ENCODE measurements around the gene ADGRA3. TPM values are rescaled to one million over a fixed set of nuclear protein-coding genes. Genes with fewer than 3 reads are reported as not detected.

ADGRA3 gene
- total and polyA plus RNA-seq, 2 of the 13 experiments (the other 11 are each of a cell fraction or from before 2014, with no cell fraction given), result 32.2 to 40.8 TPM

DNA sequence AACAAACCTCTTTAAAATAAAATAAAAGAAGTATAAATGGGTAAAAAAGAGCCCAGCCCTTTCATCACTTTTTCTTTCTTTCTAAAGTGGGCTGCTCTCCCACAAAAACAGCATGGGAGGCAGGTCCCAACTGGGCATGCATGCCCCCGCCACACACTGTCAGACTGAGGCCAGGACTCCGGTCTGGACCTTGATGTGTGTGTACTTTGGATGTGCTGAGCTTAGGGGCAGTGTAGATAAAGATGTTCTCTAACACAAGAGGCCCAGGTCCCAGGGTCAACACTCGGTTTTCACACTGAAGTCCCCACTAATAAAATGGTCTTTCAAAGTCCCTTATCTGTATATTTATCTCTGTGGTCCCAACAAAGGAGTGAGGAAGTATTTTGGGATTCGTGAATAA lies 44.4 kb downstream of the ADGRA3 start (continued):
- TF ChIP-seq, protein P1, sequence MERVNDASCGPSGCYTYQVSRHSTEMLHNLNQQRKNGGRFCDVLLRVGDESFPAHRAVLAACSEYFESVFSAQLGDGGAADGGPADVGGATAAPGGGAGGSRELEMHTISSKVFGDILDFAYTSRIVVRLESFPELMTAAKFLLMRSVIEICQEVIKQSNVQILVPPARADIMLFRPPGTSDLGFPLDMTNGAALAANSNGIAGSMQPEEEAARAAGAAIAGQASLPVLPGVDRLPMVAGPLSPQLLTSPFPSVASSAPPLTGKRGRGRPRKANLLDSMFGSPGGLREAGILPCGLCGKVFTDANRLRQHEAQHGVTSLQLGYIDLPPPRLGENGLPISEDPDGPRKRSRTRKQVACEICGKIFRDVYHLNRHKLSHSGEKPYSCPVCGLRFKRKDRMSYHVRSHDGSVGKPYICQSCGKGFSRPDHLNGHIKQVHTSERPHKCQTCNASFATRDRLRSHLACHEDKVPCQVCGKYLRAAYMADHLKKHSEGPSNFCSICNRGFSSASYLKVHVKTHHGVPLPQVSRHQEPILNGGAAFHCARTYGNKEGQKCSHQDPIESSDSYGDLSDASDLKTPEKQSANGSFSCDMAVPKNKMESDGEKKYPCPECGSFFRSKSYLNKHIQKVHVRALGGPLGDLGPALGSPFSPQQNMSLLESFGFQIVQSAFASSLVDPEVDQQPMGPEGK (CRISPR knock-in tag; IDR thresholded peaks at IDR 0.05), result peak; percentile 34; the same call in 1 of the 2 replicates
- no peak for TF ChIP-seq ATRX (CRISPR knock-in tag; IDR thresholded peaks at IDR 0.05; ENCODE audit: borderline replicate concordance)
- TF ChIP-seq ZNF746 (CRISPR knock-in tag; IDR thresholded peaks at IDR 0.05), result no peak
- no peak for TF ChIP-seq ZNF574 (CRISPR knock-in tag; IDR thresholded peaks at IDR 0.05)
- TF ChIP-seq, protein P2, sequence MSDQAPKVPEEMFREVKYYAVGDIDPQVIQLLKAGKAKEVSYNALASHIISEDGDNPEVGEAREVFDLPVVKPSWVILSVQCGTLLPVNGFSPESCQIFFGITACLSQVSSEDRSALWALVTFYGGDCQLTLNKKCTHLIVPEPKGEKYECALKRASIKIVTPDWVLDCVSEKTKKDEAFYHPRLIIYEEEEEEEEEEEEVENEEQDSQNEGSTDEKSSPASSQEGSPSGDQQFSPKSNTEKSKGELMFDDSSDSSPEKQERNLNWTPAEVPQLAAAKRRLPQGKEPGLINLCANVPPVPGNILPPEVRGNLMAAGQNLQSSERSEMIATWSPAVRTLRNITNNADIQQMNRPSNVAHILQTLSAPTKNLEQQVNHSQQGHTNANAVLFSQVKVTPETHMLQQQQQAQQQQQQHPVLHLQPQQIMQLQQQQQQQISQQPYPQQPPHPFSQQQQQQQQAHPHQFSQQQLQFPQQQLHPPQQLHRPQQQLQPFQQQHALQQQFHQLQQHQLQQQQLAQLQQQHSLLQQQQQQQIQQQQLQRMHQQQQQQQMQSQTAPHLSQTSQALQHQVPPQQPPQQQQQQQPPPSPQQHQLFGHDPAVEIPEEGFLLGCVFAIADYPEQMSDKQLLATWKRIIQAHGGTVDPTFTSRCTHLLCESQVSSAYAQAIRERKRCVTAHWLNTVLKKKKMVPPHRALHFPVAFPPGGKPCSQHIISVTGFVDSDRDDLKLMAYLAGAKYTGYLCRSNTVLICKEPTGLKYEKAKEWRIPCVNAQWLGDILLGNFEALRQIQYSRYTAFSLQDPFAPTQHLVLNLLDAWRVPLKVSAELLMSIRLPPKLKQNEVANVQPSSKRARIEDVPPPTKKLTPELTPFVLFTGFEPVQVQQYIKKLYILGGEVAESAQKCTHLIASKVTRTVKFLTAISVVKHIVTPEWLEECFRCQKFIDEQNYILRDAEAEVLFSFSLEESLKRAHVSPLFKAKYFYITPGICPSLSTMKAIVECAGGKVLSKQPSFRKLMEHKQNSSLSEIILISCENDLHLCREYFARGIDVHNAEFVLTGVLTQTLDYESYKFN (CRISPR knock-in tag; conservative IDR thresholded peaks at IDR 0.05), result peak; percentile 39; the same call in 1 of the 2 replicates
- no peak for TF ChIP-seq FOXK2 (IDR thresholded peaks at IDR 0.05)
- TF ChIP-seq RBM39 (IDR thresholded peaks at IDR 0.05; ENCODE audit: low read depth, low read length, poor library complexity, severe bottlenecking), result no peak
- TF ChIP-seq ZNF850 (CRISPR knock-in tag; conservative IDR thresholded peaks at IDR 0.05), result no peak
- no peak for TF ChIP-seq HMGA1 (CRISPR knock-in tag; conservative IDR thresholded peaks at IDR 0.05)
- no peak for TF ChIP-seq ZBTB38 (CRISPR knock-in tag; IDR thresholded peaks at IDR 0.05)
- TF ChIP-seq NR3C1 (CRISPR knock-in tag; IDR thresholded peaks at IDR 0.05), result no peak
- no peak for TF ChIP-seq ZBTB20 (CRISPR knock-in tag; IDR thresholded peaks at IDR 0.05; ENCODE audit: borderline replicate concordance, low read depth)
- no peak for TF ChIP-seq ZBTB1 (CRISPR knock-in tag; IDR thresholded peaks at IDR 0.05; ENCODE audit: borderline replicate concordance)
- TF ChIP-seq ZNF232 (CRISPR knock-in tag; IDR thresholded peaks at IDR 0.05; ENCODE audit: borderline replicate concordance), result no peak
- no peak for TF ChIP-seq RFX5 (IDR thresholded peaks at IDR 0.05; ENCODE audit: low read depth, low read length)
- peak; percentile 86 for TF ChIP-seq HNF4A (CRISPR knock-in tag; IDR thresholded peaks at IDR 0.05)
- TF ChIP-seq FOXA1 (IDR thresholded peaks at IDR 0.05), result no peak
- peak; percentile 46; the same call in 1 of the 2 replicates for TF ChIP-seq FOXA1 (CRISPR knock-in tag; IDR thresholded peaks at IDR 0.05)
- no peak for TF ChIP-seq ZNF292 (CRISPR knock-in tag; IDR thresholded peaks at IDR 0.05; ENCODE audit: borderline replicate concordance, low read depth)
- TF ChIP-seq ZBTB42 (CRISPR knock-in tag; IDR thresholded peaks at IDR 0.05), result no peak
- TF ChIP-seq ZNF280D (CRISPR knock-in tag; IDR thresholded peaks at IDR 0.05), result no peak
